ENCODE measurements around the gene CAGE1. TPM values are rescaled to one million over a fixed set of nuclear protein-coding genes. Genes with fewer than 3 reads are reported as not detected.
"Not testable (repeated sequence)": the region's sequence is repeated elsewhere in the genome, so short reads cannot be mapped to it uniquely, and the experiment has no call there.

The CAGE1 gene
- total and polyA plus RNA-seq, 9 donors = not detected

- H3K9me3 ChIP-seq = no peaks in the 10 kb centered on the region
- H3K27ac ChIP-seq = no peak overlapping the region
- H3K4me1 ChIP-seq (ENCODE audit: insufficient read depth) = no peaks in the 10 kb centered on the region
- H3K4me3 ChIP-seq = no peak overlapping the region
- no peaks in the 10 kb centered on the region for H3K27me3 ChIP-seq
- WGBS, 3 donors = 80 to 87% (median 82%) methylated on average over 3 of the region's 3 CpGs
- H3K36me3 ChIP-seq = no peaks in the 10 kb centered on the region
- intact Hi-C loops (cut with DNase I) = no loop called here
- no peak for TF ChIP-seq CTCF (IDR thresholded peaks at IDR 0.05)
- TF ChIP-seq POLR2A (IDR thresholded peaks at IDR 0.05) = no peak
- no peak for TF ChIP-seq EP300 (IDR thresholded peaks at IDR 0.05)
- no peak for DNase-seq
These were observed 63.8 kb downstream of the CAGE1 start for GRCh38 chr6:7325750-7326149.

- no peak for DNase-seq
- Histone ChIP-seq H3K36me3 (no peaks in the 10 kb centered on the region), H3K4me3 (no peak overlapping the region), H3K27me3 (no peaks in the 10 kb centered on the region), H3K9me3 (no peaks in the 10 kb centered on the region), H3K4me1 (ENCODE audit: insufficient read depth) (no peaks in the 10 kb centered on the region), H3K27ac (no peak overlapping the region)
- intact Hi-C loops (cut with DNase I) = no loop called here
- WGBS, 3 donors = 80 to 86% (median 86%) methylated on average over 7 of the region's 7 CpGs
- TF ChIP-seq CTCF (IDR thresholded peaks at IDR 0.05) (no peak), POLR2A (IDR thresholded peaks at IDR 0.05) (no peak), EP300 (IDR thresholded peaks at IDR 0.05) (no peak)
These were observed 65.0 kb downstream of the CAGE1 start for GRCh38 chr6:7324520-7324919.

- Histone ChIP-seq H3K4me1 (ENCODE audit: insufficient read depth) (no peaks in the 10 kb centered on the region), H3K9me3 (no peaks in the 10 kb centered on the region), H3K36me3 (no peaks in the 10 kb centered on the region), H3K4me3 (no peak overlapping the region), H3K27ac (no peak overlapping the region), H3K27me3 (no peaks in the 10 kb centered on the region)
- no peak for DNase-seq
- intact Hi-C loops (cut with DNase I) = no loop called here
- TF ChIP-seq EP300 (IDR thresholded peaks at IDR 0.05) (no peak), CTCF (IDR thresholded peaks at IDR 0.05) (no peak), POLR2A (IDR thresholded peaks at IDR 0.05) (no peak)
These were observed 66.5 kb downstream of the CAGE1 start for GRCh38 chr6:7323074-7323473.

GRCh38 chr6:7321866-7322265, 67.7 kb downstream of the CAGE1 start:
- intact Hi-C loops (cut with DNase I); H3K9me3 ChIP-seq; H3K4me1 ChIP-seq (ENCODE audit: insufficient read depth); DNase-seq; H3K27me3 ChIP-seq; H3K36me3 ChIP-seq; H3K4me3 ChIP-seq; H3K27ac ChIP-seq: not testable (repeated sequence)
- WGBS, 3 donors = 73 to 75% (median 75%) methylated on average over 6 of the region's 6 CpGs

- not testable (repeated sequence) for H3K27me3 ChIP-seq; H3K4me3 ChIP-seq; H3K9me3 ChIP-seq; H3K4me1 ChIP-seq (ENCODE audit: insufficient read depth); H3K27ac ChIP-seq; H3K36me3 ChIP-seq; DNase-seq
- intact Hi-C loops (cut with DNase I) = loop anchor here in 1 of 4 donors (10.0 kb wide), 1 partner anchor 1115 kb away; the partner anchor contains the start of gene SLC35B3
- 69 to 79% (median 75%) methylated on average over 2 of the region's 2 CpGs for WGBS, 3 donors
These were observed 70.1 kb downstream of the CAGE1 start for GRCh38 chr6:7319406-7319805.

- Histone ChIP-seq H3K27ac (no peak overlapping the region), H3K9me3 (no peaks in the 10 kb centered on the region), H3K36me3 (no peaks in the 10 kb centered on the region), H3K4me3 (no peak overlapping the region), H3K4me1 (ENCODE audit: insufficient read depth) (peaks cover 2% of the 10 kb centered on the region), H3K27me3 (no peaks in the 10 kb centered on the region)
- 80 to 86% (median 84%) methylated on average over 9 of the region's 9 CpGs for WGBS, 3 donors
- no peak for DNase-seq
- intact Hi-C loops (cut with DNase I) = loop anchor here in 1 of 4 donors (10.0 kb wide), 1 partner anchor 1117 kb away; the partner anchor contains the start of gene SLC35B3
- TF ChIP-seq EP300 (IDR thresholded peaks at IDR 0.05) (no peak), POLR2A (IDR thresholded peaks at IDR 0.05) (no peak), CTCF (IDR thresholded peaks at IDR 0.05) (no peak)
These were observed 72.0 kb downstream of the CAGE1 start for GRCh38 chr6:7317538-7317937.

Measured in ovary (tissue), 9 donors.